ENCODE results near the gene TMEM161A. TPM values are rescaled to one million over a fixed set of nuclear protein-coding genes. Genes with fewer than 3 reads are reported as not detected.
A peak's percentile ranks its signal among the peaks of the same experiment; 100 is the strongest.

Gene TMEM161A
- total RNA-seq, 1 experiment from 2014 or later, result 76.0 TPM

DNA sequence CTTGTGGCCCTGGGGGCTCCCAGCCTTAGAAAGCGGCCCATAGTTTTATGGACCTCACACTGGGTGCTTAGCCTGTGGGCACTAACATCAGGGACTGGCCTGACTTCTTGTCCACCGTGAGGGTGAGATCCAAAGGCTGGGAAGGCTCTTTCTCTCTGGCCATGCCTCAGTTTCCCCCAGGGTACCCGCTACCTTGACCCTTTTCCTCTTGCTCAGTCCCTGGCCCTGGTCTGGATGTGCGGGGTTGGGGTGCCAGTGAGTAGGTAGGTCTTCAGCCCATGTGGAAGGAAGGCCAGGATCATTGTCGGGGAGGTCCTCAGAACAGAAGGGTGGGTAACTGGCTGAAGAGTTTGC, 1.6 kb upstream of the TMEM161A start (continued):
- TF ChIP-seq EZH2phosphoT487 (IDR thresholded peaks at IDR 0.05; ENCODE audit: borderline replicate concordance) (no peak), SIN3A (IDR thresholded peaks at IDR 0.05; ENCODE audit: low read depth) (no peak), TCF7L2 (IDR thresholded peaks at IDR 0.05; ENCODE audit: borderline replicate concordance, extremely low read depth, insufficient read depth, insufficient read length) (no peak)

DNA sequence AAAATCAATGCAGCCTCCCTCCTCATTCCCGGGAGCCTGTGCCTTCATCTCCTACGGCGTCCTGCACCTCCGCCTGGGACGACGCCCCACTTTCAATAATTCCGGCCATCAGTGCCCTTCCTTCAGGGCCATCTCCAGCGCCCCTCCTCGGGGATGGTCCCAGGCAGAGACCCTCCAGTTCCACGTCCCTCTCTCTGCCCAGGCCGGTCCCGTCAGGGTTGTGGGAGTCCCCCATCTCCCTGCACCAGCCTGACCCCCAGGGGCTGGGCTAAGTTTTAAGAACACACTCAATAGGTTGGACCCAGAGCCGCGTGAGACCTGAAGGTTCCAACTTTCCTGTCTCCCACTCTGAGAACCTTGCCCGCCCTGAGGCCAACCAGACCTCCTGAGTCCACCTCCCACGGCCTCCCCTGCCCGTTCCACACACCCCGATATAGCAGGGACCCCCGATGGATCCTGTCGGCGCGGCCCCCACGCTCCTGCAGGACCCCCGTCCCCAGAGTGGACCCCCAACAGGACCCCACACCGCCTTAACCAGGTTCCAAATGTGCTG, 646 bp downstream of the TMEM161A start:
- Histone ChIP-seq H2AFZ (ENCODE audit: low read depth, low read length, poor library complexity, severe bottlenecking) (no peak overlapping the region), H3K36me3 (ENCODE audit: control insufficient read depth in 1 of 2, insufficient read depth in 2 of 2, low read length in 2 of 2) (no peaks in the 10 kb centered on the region; a peak in 1 of 4 replicates), H4K20me1 (ENCODE audit: insufficient read depth) (no peaks in the 10 kb centered on the region), H3K27me3 (ENCODE audit: insufficient read depth, low read length) (no peaks in the 10 kb centered on the region), H3K9me3 (ENCODE audit: control insufficient read depth in 1 of 2, insufficient read depth in 1 of 2, low read depth in 1 of 2, low read length in 2 of 2) (no peaks in the 10 kb centered on the region), H3K27ac (ENCODE audit: low read depth, low read length) (peak overlapping the region; percentile 66), H3K9ac (ENCODE audit: low read length) (peak overlapping the region; percentile 96), H3K4me3 (replicated peaks in 1 of 2; ENCODE audit: low read depth in 1 of 2, low read length in 2 of 2) (peak overlapping the region; percentile 67 to 78), H3K9me2 (ENCODE audit: insufficient read depth) (no peaks in the 10 kb centered on the region), H3K79me2 (ENCODE audit: insufficient read depth, low read length) (peaks cover 36% of the 10 kb centered on the region), H3K4me2 (ENCODE audit: low read length) (peak overlapping the region; percentile 94), H3K4me1 (ENCODE audit: control insufficient read depth in 1 of 2, insufficient read depth in 2 of 2, low read length in 2 of 2) (peaks cover 13 to 23% of the 10 kb centered on the region in 2 experiments)
- POLR2A ChIA-PET, result no interaction called here
- ATAC-seq (no peak), DNase-seq (ENCODE audit: low read depth, low spot score) (no peak)
- TF ChIP-seq EZH2phosphoT487 (IDR thresholded peaks at IDR 0.05; ENCODE audit: borderline replicate concordance) (no peak), FOSL1 (IDR thresholded peaks at IDR 0.05; ENCODE audit: low read depth) (no peak), EZH2 (IDR thresholded peaks at IDR 0.05) (no peak), ZNF274 (IDR thresholded peaks at IDR 0.05; ENCODE audit: low read depth, low read length) (no peak), CEBPB (IDR thresholded peaks at IDR 0.05; ENCODE audit: low read depth) (no peak), ZFX (IDR thresholded peaks at IDR 0.05) (no peak), ELF1 (IDR thresholded peaks at IDR 0.05; ENCODE audit: borderline replicate concordance, low read depth) (no peak), POLR2AphosphoS5 (IDR thresholded peaks at IDR 0.05; ENCODE audit: low read depth, low read length) (no peak), SP1 (IDR thresholded peaks at IDR 0.05; ENCODE audit: low read depth) (no peak), RAD21 (IDR thresholded peaks at IDR 0.05; ENCODE audit: low read depth) (no peak), POLR2A (IDR thresholded peaks at IDR 0.05; ENCODE audit: borderline replicate concordance, extremely low read depth, insufficient read depth, insufficient read length) (no peak), SIN3A (IDR thresholded peaks at IDR 0.05; ENCODE audit: low read depth) (no peak), YY1 (IDR thresholded peaks at IDR 0.05; ENCODE audit: extremely low read depth, insufficient replicate concordance, low read depth, low read length) (no peak)
- TF ChIP-seq, protein P1, sequence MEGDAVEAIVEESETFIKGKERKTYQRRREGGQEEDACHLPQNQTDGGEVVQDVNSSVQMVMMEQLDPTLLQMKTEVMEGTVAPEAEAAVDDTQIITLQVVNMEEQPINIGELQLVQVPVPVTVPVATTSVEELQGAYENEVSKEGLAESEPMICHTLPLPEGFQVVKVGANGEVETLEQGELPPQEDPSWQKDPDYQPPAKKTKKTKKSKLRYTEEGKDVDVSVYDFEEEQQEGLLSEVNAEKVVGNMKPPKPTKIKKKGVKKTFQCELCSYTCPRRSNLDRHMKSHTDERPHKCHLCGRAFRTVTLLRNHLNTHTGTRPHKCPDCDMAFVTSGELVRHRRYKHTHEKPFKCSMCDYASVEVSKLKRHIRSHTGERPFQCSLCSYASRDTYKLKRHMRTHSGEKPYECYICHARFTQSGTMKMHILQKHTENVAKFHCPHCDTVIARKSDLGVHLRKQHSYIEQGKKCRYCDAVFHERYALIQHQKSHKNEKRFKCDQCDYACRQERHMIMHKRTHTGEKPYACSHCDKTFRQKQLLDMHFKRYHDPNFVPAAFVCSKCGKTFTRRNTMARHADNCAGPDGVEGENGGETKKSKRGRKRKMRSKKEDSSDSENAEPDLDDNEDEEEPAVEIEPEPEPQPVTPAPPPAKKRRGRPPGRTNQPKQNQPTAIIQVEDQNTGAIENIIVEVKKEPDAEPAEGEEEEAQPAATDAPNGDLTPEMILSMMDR (IDR thresholded peaks at IDR 0.05 in 2 of 3, conservative IDR thresholded peaks at IDR 0.05 in 1 of 3; ENCODE audit: borderline replicate concordance in 1 of 3, insufficient read depth in 1 of 3, low read depth in 2 of 3, low read length in 2 of 3), result no peak
- TF ChIP-seq, protein P2, sequence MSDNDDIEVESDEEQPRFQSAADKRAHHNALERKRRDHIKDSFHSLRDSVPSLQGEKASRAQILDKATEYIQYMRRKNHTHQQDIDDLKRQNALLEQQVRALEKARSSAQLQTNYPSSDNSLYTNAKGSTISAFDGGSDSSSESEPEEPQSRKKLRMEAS (IDR thresholded peaks at IDR 0.05), result no peak
- TF ChIP-seq, protein P3, sequence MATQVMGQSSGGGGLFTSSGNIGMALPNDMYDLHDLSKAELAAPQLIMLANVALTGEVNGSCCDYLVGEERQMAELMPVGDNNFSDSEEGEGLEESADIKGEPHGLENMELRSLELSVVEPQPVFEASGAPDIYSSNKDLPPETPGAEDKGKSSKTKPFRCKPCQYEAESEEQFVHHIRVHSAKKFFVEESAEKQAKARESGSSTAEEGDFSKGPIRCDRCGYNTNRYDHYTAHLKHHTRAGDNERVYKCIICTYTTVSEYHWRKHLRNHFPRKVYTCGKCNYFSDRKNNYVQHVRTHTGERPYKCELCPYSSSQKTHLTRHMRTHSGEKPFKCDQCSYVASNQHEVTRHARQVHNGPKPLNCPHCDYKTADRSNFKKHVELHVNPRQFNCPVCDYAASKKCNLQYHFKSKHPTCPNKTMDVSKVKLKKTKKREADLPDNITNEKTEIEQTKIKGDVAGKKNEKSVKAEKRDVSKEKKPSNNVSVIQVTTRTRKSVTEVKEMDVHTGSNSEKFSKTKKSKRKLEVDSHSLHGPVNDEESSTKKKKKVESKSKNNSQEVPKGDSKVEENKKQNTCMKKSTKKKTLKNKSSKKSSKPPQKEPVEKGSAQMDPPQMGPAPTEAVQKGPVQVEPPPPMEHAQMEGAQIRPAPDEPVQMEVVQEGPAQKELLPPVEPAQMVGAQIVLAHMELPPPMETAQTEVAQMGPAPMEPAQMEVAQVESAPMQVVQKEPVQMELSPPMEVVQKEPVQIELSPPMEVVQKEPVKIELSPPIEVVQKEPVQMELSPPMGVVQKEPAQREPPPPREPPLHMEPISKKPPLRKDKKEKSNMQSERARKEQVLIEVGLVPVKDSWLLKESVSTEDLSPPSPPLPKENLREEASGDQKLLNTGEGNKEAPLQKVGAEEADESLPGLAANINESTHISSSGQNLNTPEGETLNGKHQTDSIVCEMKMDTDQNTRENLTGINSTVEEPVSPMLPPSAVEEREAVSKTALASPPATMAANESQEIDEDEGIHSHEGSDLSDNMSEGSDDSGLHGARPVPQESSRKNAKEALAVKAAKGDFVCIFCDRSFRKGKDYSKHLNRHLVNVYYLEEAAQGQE (IDR thresholded peaks at IDR 0.05; ENCODE audit: low read depth), result no peak
- TF ChIP-seq, protein P4, sequence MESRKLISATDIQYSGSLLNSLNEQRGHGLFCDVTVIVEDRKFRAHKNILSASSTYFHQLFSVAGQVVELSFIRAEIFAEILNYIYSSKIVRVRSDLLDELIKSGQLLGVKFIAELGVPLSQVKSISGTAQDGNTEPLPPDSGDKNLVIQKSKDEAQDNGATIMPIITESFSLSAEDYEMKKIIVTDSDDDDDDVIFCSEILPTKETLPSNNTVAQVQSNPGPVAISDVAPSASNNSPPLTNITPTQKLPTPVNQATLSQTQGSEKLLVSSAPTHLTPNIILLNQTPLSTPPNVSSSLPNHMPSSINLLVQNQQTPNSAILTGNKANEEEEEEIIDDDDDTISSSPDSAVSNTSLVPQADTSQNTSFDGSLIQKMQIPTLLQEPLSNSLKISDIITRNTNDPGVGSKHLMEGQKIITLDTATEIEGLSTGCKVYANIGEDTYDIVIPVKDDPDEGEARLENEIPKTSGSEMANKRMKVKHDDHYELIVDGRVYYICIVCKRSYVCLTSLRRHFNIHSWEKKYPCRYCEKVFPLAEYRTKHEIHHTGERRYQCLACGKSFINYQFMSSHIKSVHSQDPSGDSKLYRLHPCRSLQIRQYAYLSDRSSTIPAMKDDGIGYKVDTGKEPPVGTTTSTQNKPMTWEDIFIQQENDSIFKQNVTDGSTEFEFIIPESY (IDR thresholded peaks at IDR 0.05; ENCODE audit: extremely low read depth, insufficient replicate concordance, low read length), result no peak
- RAD21 ChIA-PET (ENCODE audit: low non-redundant PET in 1 of 2, low total read pairs in 2 of 2, uncharacterized antibody in 2 of 2, unreplicated experiment in 2 of 2), result no interaction called here
- CTCF ChIA-PET, result no interaction called here
- intact Hi-C loops (cut with micrococcal nuclease), result no loop called here
- BruUV-seq (replicated peaks), result TSS peak; percentile 60
